Fibroblast of the conjunctiva (primary cell): ENCODE measurements around the gene ADH4.

Source experiments
- DNase-seq: peaks from one replicate; pipeline ENCODE4 v3.0.0-alpha.2; 2010; ENCODE audit warnings: low read depth

Gene ADH4

DNA sequence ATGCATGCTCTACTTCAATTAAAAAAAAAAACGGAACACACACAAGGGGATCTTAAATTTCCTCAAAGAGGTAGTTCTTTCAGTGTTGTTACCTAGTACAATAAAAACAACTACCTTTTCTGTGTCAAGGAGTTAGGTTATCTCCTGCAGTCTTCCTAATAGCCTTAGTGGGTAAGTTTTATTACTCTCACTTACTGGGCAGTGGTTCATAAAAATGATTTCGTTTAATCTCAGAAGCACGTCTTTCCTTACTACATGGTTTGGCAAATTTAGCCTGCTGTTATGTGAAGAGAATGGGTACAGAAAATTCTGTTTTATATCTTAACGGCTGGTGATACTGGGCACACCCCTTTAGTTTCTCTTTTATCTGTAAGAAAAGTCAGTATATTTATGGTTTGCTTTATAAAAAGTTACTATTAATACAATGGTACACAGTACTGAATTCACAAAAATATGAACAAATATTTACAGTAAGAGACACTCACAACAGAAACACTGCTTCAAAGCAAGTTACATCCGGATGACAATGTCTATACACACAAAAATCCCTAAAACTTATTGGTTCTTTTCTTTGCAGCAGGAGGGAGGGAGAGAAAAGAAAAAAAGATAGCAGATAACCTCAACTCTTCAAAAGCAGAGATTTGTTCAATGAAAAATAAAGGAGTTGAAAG is 64.3 kb downstream of the ADH4 start:
- DNase-seq: no peak

DNA sequence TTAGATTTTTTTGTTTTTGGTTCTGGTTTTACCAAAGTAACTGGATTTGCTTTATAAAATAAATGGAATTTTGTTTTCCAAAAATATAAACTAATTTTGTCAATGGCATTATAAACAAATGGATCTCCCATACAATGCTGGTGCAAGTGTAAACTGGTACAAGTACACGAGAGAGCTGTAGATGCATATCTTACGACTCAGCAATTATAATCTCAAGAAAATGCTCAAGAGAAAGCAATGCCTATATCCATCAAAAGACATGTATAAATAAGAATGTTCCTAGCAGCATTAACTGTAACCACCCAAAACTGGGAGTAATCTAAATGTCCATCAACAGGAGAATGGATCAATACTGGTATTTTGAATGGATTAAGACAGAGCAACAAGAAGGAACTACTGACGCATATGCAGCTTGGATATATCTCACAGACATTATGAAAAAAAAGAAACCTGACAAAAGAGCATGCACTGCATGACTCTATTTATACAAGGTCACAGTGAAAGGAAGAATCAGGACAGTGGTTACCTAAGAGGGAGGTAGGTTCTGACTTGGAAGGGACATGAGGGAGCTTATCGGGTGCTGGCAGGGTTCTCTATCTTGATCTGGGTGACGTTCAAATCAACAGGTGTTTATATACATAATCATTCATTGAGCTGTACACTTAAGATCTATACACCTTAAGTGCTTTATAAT is 65.0 kb downstream of the ADH4 start:
- DNase-seq: no peak

DNA sequence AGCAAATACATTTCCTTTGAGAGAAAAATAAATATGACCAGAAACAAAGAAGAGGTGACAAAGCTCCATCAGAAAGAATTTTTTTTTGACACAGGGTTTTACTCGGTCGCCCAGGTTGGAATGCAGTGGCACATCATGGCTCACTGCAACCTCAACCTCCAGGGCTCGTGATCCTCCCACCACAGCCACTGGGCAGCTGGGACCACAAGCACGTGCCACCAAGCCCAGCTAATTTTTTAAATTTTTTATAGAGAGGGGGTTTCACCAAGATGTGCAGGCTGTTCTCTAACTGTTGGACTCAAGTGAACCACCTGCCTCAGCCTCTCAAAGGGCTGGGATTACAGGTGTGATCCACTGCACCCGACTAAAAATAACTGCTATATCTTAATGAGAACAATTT is 65.8 kb downstream of the ADH4 start:
- DNase-seq: no peak

DNA sequence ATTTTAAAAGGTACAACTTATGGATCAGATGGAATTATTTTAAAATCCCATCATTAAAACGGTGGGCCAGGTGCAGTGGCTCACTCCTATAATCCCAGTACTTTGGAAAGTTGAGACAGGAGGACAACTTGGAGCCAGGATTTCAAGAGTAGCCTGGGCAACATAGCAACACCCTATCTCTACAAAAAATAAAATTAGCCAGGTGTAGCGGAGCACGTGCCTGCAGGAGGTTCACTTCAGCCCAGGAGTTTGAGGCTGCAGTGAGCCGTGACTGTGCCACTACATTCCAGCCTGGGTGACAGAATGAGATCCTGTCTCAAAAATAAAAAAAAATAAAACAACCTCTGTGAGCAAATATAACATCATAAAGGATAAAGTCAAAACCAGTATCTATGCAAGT is 66.9 kb downstream of the ADH4 start:
- no peak for DNase-seq

DNA sequence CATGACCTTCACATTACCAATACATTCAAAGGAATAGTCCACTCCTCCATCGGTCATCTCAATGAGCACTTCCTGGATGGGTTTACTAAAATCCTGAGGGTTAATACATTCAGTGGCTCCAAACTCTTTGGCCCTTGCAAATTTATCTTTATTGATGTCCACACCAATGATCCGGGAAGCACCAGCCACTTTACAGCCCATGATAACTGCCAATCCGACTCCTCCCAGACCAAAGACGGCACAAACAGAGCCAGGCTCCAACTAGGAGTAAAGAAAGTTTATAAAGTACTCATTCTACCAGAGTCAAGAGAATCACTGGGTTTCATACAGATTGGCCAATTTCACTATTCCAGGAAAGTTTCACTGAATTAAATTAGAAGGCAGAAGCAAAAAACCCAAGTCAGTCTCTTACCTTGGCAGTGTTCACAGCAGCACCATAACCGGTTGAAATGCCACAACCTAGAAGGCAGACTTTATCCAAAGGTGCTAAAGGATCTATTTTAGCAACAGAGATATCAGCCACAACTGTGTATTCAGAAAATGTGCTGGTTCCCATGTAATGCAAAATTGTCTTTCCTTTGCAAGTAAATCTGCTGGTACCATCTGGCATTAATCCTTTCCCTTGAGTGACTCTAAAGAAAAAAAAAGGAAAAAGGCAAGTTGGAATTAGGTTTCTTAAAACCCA is 67.7 kb downstream of the ADH4 start:
- no peak for DNase-seq

DNA sequence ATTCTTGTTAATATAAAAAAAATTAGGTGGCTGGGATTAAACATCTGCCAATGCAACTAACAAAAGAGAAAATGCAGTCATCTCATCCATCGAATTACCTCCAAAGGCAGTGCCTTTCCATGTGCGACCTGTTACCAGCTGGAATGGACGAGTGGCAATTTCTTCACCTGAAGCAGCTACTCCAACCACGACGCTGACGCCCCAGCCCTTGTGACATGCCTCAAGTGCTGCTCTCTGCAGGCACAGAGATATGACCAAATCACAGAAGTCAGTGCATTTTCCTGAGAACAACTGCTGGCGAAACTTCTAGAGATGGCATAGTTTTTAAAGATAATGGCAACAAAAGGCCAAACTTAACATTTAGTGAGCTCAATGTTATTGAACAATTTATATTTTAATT is 69.3 kb downstream of the ADH4 start:
- no peak for DNase-seq
